Smooth muscle cell (in vitro differentiated cells): Measurements from ENCODE around the gene SPDEF. TPM values are rescaled to one million over a fixed set of nuclear protein-coding genes. Genes with fewer than 3 reads are reported as not detected.

Experiments
- DNase-seq: peaks from one replicate; lab custom pipeline; 2025; ENCODE audit not compliant: unreplicated experiment; lab: John Stamatoyannopoulos, UW
- H2AFZ ChIP-seq: fragments of 200-600 bp; sonication (generic); 2 replicates; pipeline ENCODE4 v1.6.0; 2016; ENCODE audit warnings: antibody characterized with exemption, low read depth, mild to moderate bottlenecking
- H3F3A ChIP-seq: fragments of 200-600 bp; sonication (generic); 2 replicates; pipeline ENCODE4 v1.6.0; 2017; ENCODE audit warnings: antibody characterized with exemption, low read depth
- H3K27ac ChIP-seq: fragments of 200-600 bp; sonication (generic); 2 replicates; pipeline ENCODE4 v1.5.1; 2016; ENCODE audit warnings: low read depth, mild to moderate bottlenecking
- H3K27me3 ChIP-seq: fragments of 200-600 bp; sonication (generic); 2 replicates; pipeline ENCODE4 v1.6.1; 2016; ENCODE audit warnings: low read depth, mild to moderate bottlenecking
- H3K36me3 ChIP-seq: fragments of 200-600 bp; sonication (generic); 2 replicates; pipeline ENCODE4 v1.5.1; 2016; ENCODE audit warnings: low read depth
- H3K4me1 ChIP-seq: fragments of 200-600 bp; sonication (generic); 2 replicates; pipeline ENCODE4 v1.5.1; 2016; ENCODE audit warnings: low read depth
- H3K4me2 ChIP-seq: fragments of 200-600 bp; sonication (generic); 2 replicates; pipeline ENCODE4 v1.6.0; 2016; ENCODE audit warnings: mild to moderate bottlenecking
- H3K4me3 ChIP-seq: fragments of 200-600 bp; sonication (generic); 2 replicates; pipeline ENCODE4 v1.5.1; 2016; ENCODE audit warnings: mild to moderate bottlenecking
- H3K79me2 ChIP-seq: fragments of 200-600 bp; sonication (generic); 2 replicates; pipeline ENCODE4 v1.6.0; 2016; ENCODE audit warnings: low read depth, mild to moderate bottlenecking
- H3K9ac ChIP-seq: fragments of 200-600 bp; sonication (generic); 2 replicates; pipeline ENCODE4 v1.6.0; 2016; ENCODE audit warnings: low read depth
- H3K9me3 ChIP-seq: fragments of 200-600 bp; sonication (generic); replicated peaks from 2 replicates; pipeline ENCODE4 v1.5.1; 2016; ENCODE audit warnings: low read depth
- H4K20me1 ChIP-seq: fragments of 200-600 bp; sonication (generic); 2 replicates; pipeline ENCODE4 v1.6.0; 2016; ENCODE audit warnings: low read depth
- WGBS: methylation state at CpG from one replicate; pipeline ENCODE4 v1.1.7; 2016; ENCODE audit warnings: low lambda C conversion rate; 5-methylcytosine and 5-hydroxymethylcytosine counted together
- polyA plus RNA-seq: library from polyadenylated mRNA; unstranded; fragments of >200 nt; fragmentation: Nextera tagmentation; extraction: Ambion mirVana; gene quantifications from 2 replicates; pipeline ENCODE4 v1.2.1, GENCODE V29; 2016
- total RNA-seq: library from RNA; depleted of rRNA; stranded (reverse); fragments of >200 nt; gene quantifications from 2 replicates; pipeline ENCODE4 v1.2.3, GENCODE V29; 2014
- TF ChIP-seq, protein P1 (sequence below): fragments of 200-600 bp; sonication (generic); IDR thresholded peaks from 2 replicates; pipeline ENCODE4 v1.5.1; 2017; ENCODE audit warnings: borderline replicate concordance, mild to moderate bottlenecking, antibody characterized with exemption; ENCODE audit not compliant: insufficient read depth, poor library complexity, severe bottlenecking

SPDEF gene
- total and polyA plus RNA-seq, 2 experiments from 2014 or later: 0.16 TPM; not detected in 1

GRCh38 chr6:34518669-34519365 is 37.3 kb downstream of the SPDEF start:
- no peak overlapping the region for H3K4me3 ChIP-seq
- no peaks in the 10 kb centered on the region for H3K27me3 ChIP-seq
- DNase-seq: no peak

GRCh38 chr6:34517966-34518365 is 38.2 kb downstream of the SPDEF start:
- H3K4me2 ChIP-seq: no peak overlapping the region
- TF ChIP-seq, protein P1, sequence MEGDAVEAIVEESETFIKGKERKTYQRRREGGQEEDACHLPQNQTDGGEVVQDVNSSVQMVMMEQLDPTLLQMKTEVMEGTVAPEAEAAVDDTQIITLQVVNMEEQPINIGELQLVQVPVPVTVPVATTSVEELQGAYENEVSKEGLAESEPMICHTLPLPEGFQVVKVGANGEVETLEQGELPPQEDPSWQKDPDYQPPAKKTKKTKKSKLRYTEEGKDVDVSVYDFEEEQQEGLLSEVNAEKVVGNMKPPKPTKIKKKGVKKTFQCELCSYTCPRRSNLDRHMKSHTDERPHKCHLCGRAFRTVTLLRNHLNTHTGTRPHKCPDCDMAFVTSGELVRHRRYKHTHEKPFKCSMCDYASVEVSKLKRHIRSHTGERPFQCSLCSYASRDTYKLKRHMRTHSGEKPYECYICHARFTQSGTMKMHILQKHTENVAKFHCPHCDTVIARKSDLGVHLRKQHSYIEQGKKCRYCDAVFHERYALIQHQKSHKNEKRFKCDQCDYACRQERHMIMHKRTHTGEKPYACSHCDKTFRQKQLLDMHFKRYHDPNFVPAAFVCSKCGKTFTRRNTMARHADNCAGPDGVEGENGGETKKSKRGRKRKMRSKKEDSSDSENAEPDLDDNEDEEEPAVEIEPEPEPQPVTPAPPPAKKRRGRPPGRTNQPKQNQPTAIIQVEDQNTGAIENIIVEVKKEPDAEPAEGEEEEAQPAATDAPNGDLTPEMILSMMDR: no peak
- no peaks in the 10 kb centered on the region for H4K20me1 ChIP-seq
- H3K27me3 ChIP-seq: no peaks in the 10 kb centered on the region
- WGBS: 93% methylated on average over 8 of the region's 8 CpGs
- no peaks in the 10 kb centered on the region for H3F3A ChIP-seq
- H3K4me3 ChIP-seq: no peak overlapping the region
- peaks cover 6% of the 10 kb centered on the region for H3K4me1 ChIP-seq
- H3K9ac ChIP-seq: no peak overlapping the region
- no peak overlapping the region for H3K27ac ChIP-seq
- DNase-seq: no peak
- H3K79me2 ChIP-seq: no peaks in the 10 kb centered on the region
- no peaks in the 10 kb centered on the region for H3K9me3 ChIP-seq
- H3K36me3 ChIP-seq: no peaks in the 10 kb centered on the region
- H2AFZ ChIP-seq: no peak overlapping the region

More at GRCh38 chr6:34518669-34519365, 37.3 kb downstream of the SPDEF start:
- Histone ChIP-seq H3K36me3 (no peaks in the 10 kb centered on the region), H2AFZ (no peak overlapping the region), H3K4me2 (no peak overlapping the region), H3K27ac (no peak overlapping the region), H3K4me1 (peaks cover 6% of the 10 kb centered on the region), H3K9ac (no peak overlapping the region), H3K79me2 (no peaks in the 10 kb centered on the region), H3K9me3 (no peaks in the 10 kb centered on the region), H3F3A (no peaks in the 10 kb centered on the region), H4K20me1 (no peaks in the 10 kb centered on the region)
- WGBS: 86% methylated on average over 4 of the region's 4 CpGs
- TF ChIP-seq, protein P1: no peak

DNA sequence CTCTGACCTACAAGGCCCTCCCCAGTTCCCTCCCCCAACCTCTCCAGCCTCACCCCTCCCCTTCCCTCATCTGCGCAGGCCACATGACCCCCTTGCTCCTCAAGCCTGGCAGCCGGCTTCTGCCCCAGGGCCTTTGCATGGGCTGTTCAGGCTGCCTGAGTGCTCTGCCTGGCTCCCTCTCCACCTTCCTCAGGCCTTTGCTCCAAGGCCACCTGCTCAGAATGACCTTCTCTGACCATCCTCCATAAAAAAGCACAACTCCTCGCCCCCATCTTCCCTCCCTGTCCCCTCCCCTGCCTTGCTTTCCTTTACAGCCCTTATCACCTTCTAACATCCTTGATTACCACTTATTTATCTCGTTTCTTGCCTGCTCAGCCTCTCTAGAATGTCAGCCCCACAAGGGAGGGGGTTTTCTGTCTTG is 38.7 kb downstream of the SPDEF start:
- no peak overlapping the region for H2AFZ ChIP-seq
- H3K27ac ChIP-seq: no peak overlapping the region
- H3K4me2 ChIP-seq: no peak overlapping the region
- H3K36me3 ChIP-seq: no peaks in the 10 kb centered on the region
- H3K9me3 ChIP-seq: no peaks in the 10 kb centered on the region
- peaks cover 6% of the 10 kb centered on the region for H3K4me1 ChIP-seq
- H3K79me2 ChIP-seq: no peaks in the 10 kb centered on the region
- H4K20me1 ChIP-seq: no peaks in the 10 kb centered on the region
- no peak overlapping the region for H3K4me3 ChIP-seq
- no peak overlapping the region for H3K9ac ChIP-seq
- 68% methylated on average over 2 of the region's 4 CpGs for WGBS
- H3K27me3 ChIP-seq: no peaks in the 10 kb centered on the region
- TF ChIP-seq, protein P1: no peak
- no peak for DNase-seq
- H3F3A ChIP-seq: no peaks in the 10 kb centered on the region
